HepG2 (cell line): Measurements from ENCODE around the gene MYO5A. TPM values are rescaled to one million over a fixed set of nuclear protein-coding genes. Genes with fewer than 3 reads are reported as not detected.

Experiments
- ATF6 ChIP-seq: sonication (generic); formaldehyde crosslinking; conservative IDR thresholded peaks from 2 replicates; pipeline ENCODE4 v1.4.0; 2020; ENCODE audit warnings: missing genetic modification reagents
- IKZF1 ChIP-seq: fragments of 450-650 bp; IDR thresholded peaks from 2 replicates; pipeline ENCODE4 v1.7.1; 2016
- KLF11 ChIP-seq: IDR thresholded peaks from 2 replicates; pipeline ENCODE4 v1.6.1; 2016; ENCODE audit warnings: missing compliant biosample characterization
- NFKBIZ ChIP-seq: IDR thresholded peaks from 2 replicates; pipeline ENCODE4 v1.6.1; 2018; ENCODE audit warnings: missing genetic modification reagents, missing compliant biosample characterization
- POLR2AphosphoS2 ChIP-seq: IDR thresholded peaks from 2 replicates; pipeline ENCODE4 v1.6.1; 2011; ENCODE audit warnings: low read depth, low read length, improper control_type of control experiment
- PREB ChIP-seq: sonication (generic); formaldehyde crosslinking; IDR thresholded peaks from 2 replicates; pipeline ENCODE4 v1.4.0; 2020; ENCODE audit warnings: missing genetic modification reagents
- PRPF4 ChIP-seq: fragments of 200-400 bp; formaldehyde crosslinking; IDR thresholded peaks from 2 replicates; pipeline ENCODE4 v1.6.1; 2016; ENCODE audit warnings: low read length, low read depth; ENCODE audit not compliant: poor library complexity, severe bottlenecking
- RFX1 ChIP-seq: fragments of 450-650 bp; IDR thresholded peaks from 2 replicates; pipeline ENCODE4 v1.6.1; 2017
- SCMH1 ChIP-seq: sonication (generic); formaldehyde crosslinking; IDR thresholded peaks from 2 replicates; pipeline ENCODE4 v1.9.0; 2021; ENCODE audit warnings: missing genetic modification reagents, mild to moderate bottlenecking, borderline replicate concordance
- YEATS2 ChIP-seq: sonication (generic); formaldehyde crosslinking; IDR thresholded peaks from 2 replicates; pipeline ENCODE4 v1.4.0; 2020; ENCODE audit warnings: missing genetic modification reagents, borderline replicate concordance
- ZBTB40 ChIP-seq, 2 experiments: fragments of 450-650 bp in 1 of 2; sonication (generic) in 1 of 2; formaldehyde crosslinking in 1 of 2; IDR thresholded peaks; 2 replicates each; pipeline versions ENCODE4 v1.6.1 to v1.8.0; 2016 to 2022; ENCODE audit warnings: antibody characterized with exemption in 1 of 2, mild to moderate bottlenecking in 1 of 2, missing genetic modification reagents in 1 of 2
- ZFYVE20 ChIP-seq: sonication (generic); formaldehyde crosslinking; IDR thresholded peaks from 2 replicates; pipeline ENCODE4 v1.8.0; 2023; ENCODE audit warnings: low read depth, mild to moderate bottlenecking, moderate library complexity, missing genetic modification reagents, borderline replicate concordance
- ZNF225 ChIP-seq: sonication (generic); formaldehyde crosslinking; IDR thresholded peaks from 2 replicates; pipeline ENCODE4 v1.4.0; 2020; ENCODE audit warnings: mild to moderate bottlenecking, missing genetic modification reagents
- ZNF260 ChIP-seq: sonication (generic); formaldehyde crosslinking; IDR thresholded peaks from 2 replicates; pipeline ENCODE4 v1.4.0; 2020; ENCODE audit warnings: missing genetic modification reagents, low read depth, mild to moderate bottlenecking, borderline replicate concordance
- ZNF263 ChIP-seq: sonication (generic); formaldehyde crosslinking; IDR thresholded peaks from 2 replicates; pipeline ENCODE4 v1.4.0; 2020; ENCODE audit warnings: missing genetic modification reagents
- ZNF747 ChIP-seq: sonication (generic); formaldehyde crosslinking; IDR thresholded peaks from 2 replicates; pipeline ENCODE4 v1.8.1; 2023; ENCODE audit warnings: missing genetic modification reagents, mild to moderate bottlenecking, borderline replicate concordance
- ZNF883 ChIP-seq: sonication (generic); formaldehyde crosslinking; IDR thresholded peaks from 2 replicates; pipeline ENCODE4 v1.5.1; 2020; ENCODE audit warnings: mild to moderate bottlenecking, missing genetic modification reagents; ENCODE audit errors: not compliant biosample characterization
- polyA plus RNA-seq, 8 experiments: library from polyadenylated mRNA; depleted of rRNA in 3 of 8; stranded (reverse) in 7 of 8; unstranded in 1 of 8; fragments of >200 nt; fragmentation: Illumina TruSeq in 4 of 8; extraction: Trizol in 4 of 8; gene quantifications; 2 replicates each; pipeline versions ENCODE4 v1.2.1 to v1.2.3, GENCODE V29; 2011 to 2016; ENCODE audit warnings: low read depth in 4 of 8, missing spikeins in 1 of 8, mixed read lengths in 1 of 8; ENCODE audit not compliant: insufficient read depth in 1 of 8
- total RNA-seq, 5 experiments: library from RNA; depleted of rRNA; stranded (reverse); fragments of >200 nt; fragmentation: Illumina TruSeq; extraction: Trizol; gene quantifications; 2 replicates each; pipeline ENCODE4 v1.2.3, GENCODE V29; 2016; ENCODE audit warnings: low read depth in 1 of 5

The MYO5A gene
- total and polyA plus RNA-seq, 2 of the 13 experiments (the other 11 are each of a cell fraction or from before 2014, with no cell fraction given): 2.8 to 4.8 TPM

GRCh38 chr15:52288051-52288942 is 240.4 kb downstream of the MYO5A start (continued):
- no peak for TF ChIP-seq ZNF747 (CRISPR knock-in tag)
- no peak for TF ChIP-seq ZNF260 (CRISPR knock-in tag)
- no peak for TF ChIP-seq ATF6 (CRISPR knock-in tag)
- TF ChIP-seq ZNF883 (CRISPR knock-in tag): no peak
- TF ChIP-seq PRPF4: peak; percentile 38
- TF ChIP-seq NFKBIZ (CRISPR knock-in tag): peak; percentile 57; the same call in 1 of the 2 replicates
- no peak for TF ChIP-seq SCMH1 (CRISPR knock-in tag)
- no peak for TF ChIP-seq ZBTB40 (IDR thresholded peaks at IDR 0.05)
- TF ChIP-seq ZBTB40 (CRISPR knock-in tag; IDR thresholded peaks at IDR 0.05): no peak; the same call in 1 of the 2 replicates
- no peak for TF ChIP-seq PREB
- TF ChIP-seq IKZF1: no peak
- no peak for TF ChIP-seq ZFYVE20 (CRISPR knock-in tag)
- peak; percentile 52; the same call in 1 of the 2 replicates for TF ChIP-seq ZNF263 (CRISPR knock-in tag)
- no peak for TF ChIP-seq ZNF225 (CRISPR knock-in tag)
- peak; percentile 71; the same call in 1 of the 2 replicates for TF ChIP-seq YEATS2 (CRISPR knock-in tag)
- 0 out of 2 replicates have a peak, but pooled peaks have one; percentile 19 for TF ChIP-seq KLF11
- no peak for TF ChIP-seq POLR2AphosphoS2
- no peak for TF ChIP-seq RFX1
